ENCODE results near the gene AK4. TPM values are rescaled to one million over a fixed set of nuclear protein-coding genes. Genes with fewer than 3 reads are reported as not detected.

Gene AK4
- total and polyA plus RNA-seq, 2 of the 8 experiments (the other 6 are each of a cell fraction or from before 2014, with no cell fraction given): 64.5 to 175 TPM

DNA sequence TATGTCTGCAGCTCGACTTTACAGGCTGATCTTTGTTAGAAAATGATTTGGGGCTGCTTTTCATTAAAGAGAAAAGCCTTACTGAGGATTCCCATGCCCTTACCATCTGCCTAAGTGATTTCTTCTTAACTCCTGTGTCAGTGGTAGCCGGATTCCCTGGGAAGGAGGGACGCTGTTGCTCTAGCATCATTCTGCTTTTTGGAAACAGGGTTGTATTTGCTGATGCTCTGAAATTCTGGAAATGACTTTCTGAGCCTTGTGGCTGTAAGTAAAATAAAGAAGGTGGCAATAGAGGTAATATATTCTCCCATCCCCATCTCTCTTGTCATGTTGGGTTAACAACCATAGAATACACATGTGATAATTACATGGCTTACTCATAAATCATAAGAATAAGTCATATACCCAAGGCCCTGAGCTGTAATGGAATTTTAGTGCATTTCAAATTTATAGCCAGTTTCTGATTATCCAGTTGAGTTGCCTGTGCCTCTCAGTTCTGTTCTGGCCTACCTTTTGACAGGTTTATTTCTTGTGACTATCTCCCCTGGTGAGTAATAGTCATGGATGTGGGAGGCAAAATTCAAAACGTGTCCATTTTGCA lies 74.4 kb downstream of the AK4 start:
- no peak overlapping the region for H2BK120ac ChIP-seq (replicated peaks; ENCODE audit: low read depth, low read length)
- H3K36me3 ChIP-seq (ENCODE audit: control insufficient read depth in 2 of 4, insufficient read depth in 4 of 4, low read length in 3 of 4): peaks cover 0 to 4% (median under 1%) of the 10 kb centered on the region in 4 experiments; a peak in 2 of 8 replicates
- peaks cover 0 to 2% (median 0%) of the 10 kb centered on the region in 4 experiments; a peak in 1 of 7 replicates for H3K27me3 ChIP-seq (replicated peaks in 1 of 4; ENCODE audit: control insufficient read depth in 3 of 4, extremely low read depth in 1 of 4, insufficient read depth in 3 of 4, low read length in 3 of 4)
- H4K5ac ChIP-seq (ENCODE audit: insufficient read length, low read depth, low read length): no peak overlapping the region
- DNase-seq (ENCODE audit: low read depth in 1 of 2, low spot score in 2 of 2) (no peak), FAIRE-seq (no peak)
- H2BK5ac ChIP-seq (ENCODE audit: low read depth, low read length): no peak overlapping the region
- H3K14ac ChIP-seq (ENCODE audit: insufficient read length): no peak overlapping the region
- no peak overlapping the region for H3K27ac ChIP-seq (ENCODE audit: low read depth, low read length)
- no peaks in the 10 kb centered on the region for H4K20me1 ChIP-seq (replicated peaks in 1 of 2; ENCODE audit: control insufficient read depth in 1 of 2, insufficient read depth in 2 of 2, low read length in 2 of 2)
- H3K79me1 ChIP-seq (ENCODE audit: low read depth, low read length): no peaks in the 10 kb centered on the region
- no peak overlapping the region for H3K23ac ChIP-seq (ENCODE audit: insufficient read length)
- POLR2A ChIA-PET (ENCODE audit: partially characterized antibody): no interaction called here
- H3K23me2 ChIP-seq (ENCODE audit: low read depth, low read length): no peaks in the 10 kb centered on the region
- WGBS, 2 experiments (ENCODE audit: extremely low coverage in 1 of 2, insufficient coverage in 1 of 2, insufficient read length in 1 of 2, insufficient replicate concordance in 2 of 2, low coverage in 1 of 2, low lambda C conversion rate in 2 of 2, missing lambda C conversion rate in 1 of 2): 90% methylated on average over 4 of the region's 4 CpGs; no CpG with 5 or more reads in 1 of the 2 experiments
- no peaks in the 10 kb centered on the region for H3K4me1 ChIP-seq (replicated peaks in 1 of 4; ENCODE audit: control insufficient read depth in 3 of 4, insufficient read depth in 4 of 4, low read length in 3 of 4)
- H3K9me3 ChIP-seq (ENCODE audit: insufficient read depth in 2 of 2, low read depth in 1 of 2, low read length in 1 of 2): no peaks in the 10 kb centered on the region
- H3K56ac ChIP-seq (replicated peaks; ENCODE audit: insufficient read length, low read depth, low read length): no peak overlapping the region
- no peak overlapping the region for H3K9ac ChIP-seq (replicated peaks in 1 of 4; ENCODE audit: extremely low read depth in 1 of 4, low read depth in 3 of 4, low read length in 3 of 4)
- H2BK20ac ChIP-seq (ENCODE audit: low read length): no peak overlapping the region
- no peak overlapping the region for H4K91ac ChIP-seq (replicated peaks; ENCODE audit: insufficient read length, low read length)
- H3K79me2 ChIP-seq (ENCODE audit: control insufficient read depth in 1 of 2, insufficient read depth in 2 of 2, low read length in 2 of 2): no peaks in the 10 kb centered on the region
- no peak overlapping the region for H3K4ac ChIP-seq (replicated peaks; ENCODE audit: insufficient read length, low read depth, low read length)
- no peak overlapping the region for H2BK15ac ChIP-seq (ENCODE audit: low read length)
- H2BK12ac ChIP-seq (ENCODE audit: low read depth, low read length): no peak overlapping the region
- CTCF ChIA-PET (ENCODE audit: partially characterized antibody): interaction anchor here (2.1 to 3.1 kb wide), 3 partner anchors 8 to 148 kb away, joined by 6 to 11 read pairs (median 8); no protein-coding TSS in a partner anchor
- H2AK5ac ChIP-seq (ENCODE audit: low read depth, low read length): no peak overlapping the region
- H4K8ac ChIP-seq (ENCODE audit: extremely low read depth, insufficient read depth, low read length): no peak overlapping the region
- H2AFZ ChIP-seq (ENCODE audit: low read length): no peak overlapping the region
- no peak overlapping the region for H3K18ac ChIP-seq (ENCODE audit: extremely low read depth, low read length)
- no peak overlapping the region for H3K4me2 ChIP-seq (ENCODE audit: insufficient read depth in 1 of 2, low read depth in 2 of 2, low read length in 2 of 2)
- no peak overlapping the region for H3K4me3 ChIP-seq (ENCODE audit: extremely low read depth in 1 of 4, insufficient read depth in 2 of 4, low read depth in 3 of 4, low read length in 4 of 4)
- TF ChIP-seq PHF8 (conservative IDR thresholded peaks at IDR 0.05; ENCODE audit: low read depth, low read length) (no peak), EP300 (IDR thresholded peaks at IDR 0.05; ENCODE audit: borderline replicate concordance in 1 of 2, low read depth in 2 of 2, low read length in 2 of 2) (no peak), RFX5 (IDR thresholded peaks at IDR 0.05; ENCODE audit: borderline replicate concordance, low read depth, low read length) (no peak), MAX (IDR thresholded peaks at IDR 0.05) (no peak), RAD21 (IDR thresholded peaks at IDR 0.05 in 1 of 2, conservative IDR thresholded peaks at IDR 0.05 in 1 of 2; ENCODE audit: low read depth in 2 of 2, low read length in 2 of 2) (no peak), SP4 (IDR thresholded peaks at IDR 0.05; ENCODE audit: low read length) (no peak), POLR2A (IDR thresholded peaks at IDR 0.05; ENCODE audit: control extremely low read depth in 1 of 2, low read depth in 2 of 2, low read length in 2 of 2) (no peak), EGR1 (IDR thresholded peaks at IDR 0.05; ENCODE audit: borderline replicate concordance, low read depth, low read length) (no peak), JUN (IDR thresholded peaks at IDR 0.05; ENCODE audit: low read depth, low read length) (no peak), TAF7 (optimal IDR thresholded peaks at IDR 0.05; ENCODE audit: borderline replicate concordance, low read depth, low read length) (no peak)

Measured in H1 (cell line).